DOHH2 (cell line): Measurements from ENCODE around the gene BCL2.
A peak's percentile ranks its signal among the peaks of the same experiment; 100 is the strongest.

ENCODE experiments used
- H3F3A ChIP-seq: fragments of 200-600 bp; sonication (generic), shearing (Covaris generic); 2 replicates; pipeline ENCODE4 v1.6.0; 2016; ENCODE audit warnings: antibody characterized with exemption, mild to moderate bottlenecking; ENCODE audit not compliant: control insufficient read depth, insufficient read depth
- H3K27ac ChIP-seq: fragments of 200-600 bp; sonication (generic); 2 replicates; pipeline ENCODE4 v1.5.1; 2014; ENCODE audit warnings: low read depth, mild to moderate bottlenecking, low read length, moderate library complexity
- H3K27me3 ChIP-seq: fragments of 200-600 bp; sonication (generic); 2 replicates; pipeline ENCODE4 v1.6.1; 2014; ENCODE audit warnings: mild to moderate bottlenecking, low read length, mixed read lengths; ENCODE audit not compliant: control insufficient read depth
- H3K36me3 ChIP-seq: fragments of 200-600 bp; sonication (generic); 2 replicates; pipeline ENCODE4 v1.6.1; 2014; ENCODE audit warnings: mild to moderate bottlenecking, low read length, moderate library complexity, mixed read lengths; ENCODE audit not compliant: control insufficient read depth
- H3K4me1 ChIP-seq: fragments of 200-600 bp; sonication (generic); 2 replicates; pipeline ENCODE4 v1.6.1; 2014; ENCODE audit warnings: mild to moderate bottlenecking, low read length, mixed read lengths; ENCODE audit not compliant: control insufficient read depth
- H3K4me2 ChIP-seq: fragments of 200-600 bp; sonication (generic); 2 replicates; pipeline ENCODE4 v1.6.0; 2014; ENCODE audit warnings: mild to moderate bottlenecking, low read length, moderate library complexity
- H3K4me3 ChIP-seq: fragments of 200-600 bp; sonication (generic); 2 replicates; pipeline ENCODE4 v1.5.1; 2014; ENCODE audit warnings: mild to moderate bottlenecking, low read length, mixed read lengths
- H3K79me2 ChIP-seq: fragments of 200-600 bp; sonication (generic); 2 replicates; pipeline ENCODE4 v1.6.1; 2014; ENCODE audit warnings: mild to moderate bottlenecking, low read length, mixed read lengths; ENCODE audit not compliant: control insufficient read depth
- H3K9me2 ChIP-seq: fragments of 200-600 bp; sonication (generic); replicated peaks from 2 replicates; pipeline ENCODE4 v1.6.1; 2014; ENCODE audit warnings: mild to moderate bottlenecking, low read length, mixed read lengths; ENCODE audit not compliant: control insufficient read depth
- H3K9me3 ChIP-seq: fragments of 200-600 bp; sonication (generic); 2 replicates; pipeline ENCODE4 v1.6.1; 2014; ENCODE audit warnings: antibody characterized with exemption, low read length, mixed read lengths; ENCODE audit not compliant: control insufficient read depth, insufficient read depth
- H4K20me1 ChIP-seq: fragments of 200-600 bp; sonication (generic); 2 replicates; pipeline ENCODE4 v1.6.0; 2014; ENCODE audit warnings: low read depth, mild to moderate bottlenecking, antibody characterized with exemption, low read length, moderate library complexity; ENCODE audit not compliant: control insufficient read depth, insufficient read depth
- EZH2phosphoT487 ChIP-seq: fragments of 200-600 bp; sonication (generic); IDR thresholded peaks from 2 replicates; pipeline ENCODE4 v1.6.1; 2017; ENCODE audit warnings: borderline replicate concordance, mild to moderate bottlenecking, antibody characterized with exemption, low read length, moderate library complexity, mixed read lengths
- TF ChIP-seq, protein P1 (sequence below): fragments of 200-600 bp; sonication (generic); IDR thresholded peaks from one replicate; pipeline ENCODE4 v1.5.1; 2014; ENCODE audit warnings: antibody characterized with exemption, mild to moderate bottlenecking, low read depth, low read length; ENCODE audit not compliant: poor library complexity, severe bottlenecking

BCL2 gene

DNA sequence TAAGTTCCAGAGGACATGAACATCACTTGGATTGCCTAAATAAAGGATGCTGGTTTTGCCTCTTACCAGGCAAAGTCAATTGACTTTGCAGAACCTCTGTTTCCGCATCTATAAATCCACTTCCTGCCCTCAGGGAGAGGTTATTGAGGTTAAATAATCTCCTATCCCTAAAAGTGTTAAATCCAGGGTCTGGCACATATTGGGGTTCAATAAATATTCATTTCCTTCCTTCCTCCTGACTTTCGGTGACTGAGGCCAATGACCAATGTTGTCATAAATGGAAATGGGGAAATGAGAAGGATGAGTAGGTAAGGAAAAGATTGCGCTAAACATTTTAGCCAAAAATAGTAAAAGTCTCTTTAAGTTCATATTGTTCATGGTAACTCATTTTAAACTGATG lies 16.0 kb downstream of the BCL2 start:
- Histone ChIP-seq H3K9me3 (no peaks in the 10 kb centered on the region), H3F3A (peaks cover 8% of the 10 kb centered on the region), H3K9me2 (no peaks in the 10 kb centered on the region), H3K27ac (peak overlapping the region; percentile 13; the same call in 1 of the 2 replicates), H3K27me3 (no peaks in the 10 kb centered on the region), H3K4me2 (0 out of 2 replicates have a peak overlapping the region, but pooled peaks have one; percentile 13), H3K79me2 (peaks cover 100% of the 10 kb centered on the region), H3K4me1 (peaks cover 90% of the 10 kb centered on the region), H3K36me3 (peaks cover 92% of the 10 kb centered on the region), H4K20me1 (peaks cover 35% of the 10 kb centered on the region), H3K4me3 (no peak overlapping the region)
- TF ChIP-seq, protein P1, sequence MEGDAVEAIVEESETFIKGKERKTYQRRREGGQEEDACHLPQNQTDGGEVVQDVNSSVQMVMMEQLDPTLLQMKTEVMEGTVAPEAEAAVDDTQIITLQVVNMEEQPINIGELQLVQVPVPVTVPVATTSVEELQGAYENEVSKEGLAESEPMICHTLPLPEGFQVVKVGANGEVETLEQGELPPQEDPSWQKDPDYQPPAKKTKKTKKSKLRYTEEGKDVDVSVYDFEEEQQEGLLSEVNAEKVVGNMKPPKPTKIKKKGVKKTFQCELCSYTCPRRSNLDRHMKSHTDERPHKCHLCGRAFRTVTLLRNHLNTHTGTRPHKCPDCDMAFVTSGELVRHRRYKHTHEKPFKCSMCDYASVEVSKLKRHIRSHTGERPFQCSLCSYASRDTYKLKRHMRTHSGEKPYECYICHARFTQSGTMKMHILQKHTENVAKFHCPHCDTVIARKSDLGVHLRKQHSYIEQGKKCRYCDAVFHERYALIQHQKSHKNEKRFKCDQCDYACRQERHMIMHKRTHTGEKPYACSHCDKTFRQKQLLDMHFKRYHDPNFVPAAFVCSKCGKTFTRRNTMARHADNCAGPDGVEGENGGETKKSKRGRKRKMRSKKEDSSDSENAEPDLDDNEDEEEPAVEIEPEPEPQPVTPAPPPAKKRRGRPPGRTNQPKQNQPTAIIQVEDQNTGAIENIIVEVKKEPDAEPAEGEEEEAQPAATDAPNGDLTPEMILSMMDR: no peak

DNA sequence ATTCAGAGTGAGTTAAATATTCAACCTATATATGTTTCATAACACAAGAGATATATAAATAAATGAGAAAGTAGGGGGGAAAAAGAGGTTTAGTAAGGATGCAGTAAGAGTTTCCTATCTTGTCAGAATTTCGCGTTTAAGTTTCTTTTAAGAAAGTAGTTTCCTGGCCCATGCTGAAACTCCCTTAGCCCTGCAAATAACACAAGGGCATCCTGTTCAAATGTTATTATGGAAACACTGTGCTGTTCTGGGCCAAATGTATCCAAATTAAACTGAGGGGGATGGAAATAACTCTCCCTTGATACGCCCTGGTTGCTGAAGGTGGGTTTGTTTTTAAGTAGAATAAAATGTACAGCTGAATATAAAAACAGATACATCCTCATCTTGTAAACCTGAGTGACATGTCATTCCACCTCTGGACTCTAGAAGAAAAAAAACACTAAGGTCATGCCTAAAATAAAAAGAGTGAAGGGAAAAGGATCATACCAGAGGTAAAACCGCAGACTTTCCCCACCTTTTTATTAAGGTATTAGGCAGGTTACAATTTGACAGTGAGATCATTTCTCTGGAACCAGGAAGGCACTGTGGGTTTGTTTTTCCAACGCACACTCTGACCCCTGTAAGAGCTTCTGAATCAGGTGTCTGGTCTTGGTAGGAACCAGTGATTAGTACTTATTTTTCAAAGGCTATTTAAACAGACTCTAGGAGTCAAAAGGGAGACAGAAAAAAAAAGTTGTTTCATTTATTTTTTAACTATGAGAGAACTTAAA lies 16.7 kb downstream of the BCL2 start:
- Histone ChIP-seq H3K4me2 (no peak overlapping the region), H3K9me3 (no peaks in the 10 kb centered on the region), H3K9me2 (no peaks in the 10 kb centered on the region), H3K36me3 (peaks cover 92% of the 10 kb centered on the region), H4K20me1 (peaks cover 30% of the 10 kb centered on the region), H3K27ac (no peak overlapping the region), H3K79me2 (peaks cover 100% of the 10 kb centered on the region), H3F3A (peaks cover 6% of the 10 kb centered on the region; the same call in 1 of the 2 replicates), H3K4me3 (no peak overlapping the region), H3K27me3 (no peaks in the 10 kb centered on the region), H3K4me1 (peaks cover 88% of the 10 kb centered on the region)
- TF ChIP-seq EZH2phosphoT487: no peak
- TF ChIP-seq, protein P1: no peak

DNA sequence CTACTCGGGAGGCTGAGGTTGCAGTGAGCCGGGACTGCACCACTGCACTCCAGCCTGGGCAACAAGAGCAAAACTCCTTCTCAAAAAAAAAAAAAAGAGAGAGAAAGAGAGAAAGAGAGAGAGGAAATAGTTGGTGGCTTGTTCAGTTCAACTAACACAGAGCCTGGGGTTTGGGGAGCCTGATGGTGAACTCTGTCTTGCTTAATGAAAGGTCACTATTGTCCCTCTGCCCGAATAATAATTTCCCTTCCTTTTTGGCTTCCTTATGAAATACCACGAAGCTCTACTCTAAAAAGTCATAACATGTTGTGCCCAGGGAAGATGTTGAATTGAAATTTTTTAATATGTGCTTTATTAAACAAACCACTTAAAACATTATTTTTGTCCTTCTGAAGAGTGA lies 17.3 kb downstream of the BCL2 start:
- Histone ChIP-seq H3K9me2 (no peaks in the 10 kb centered on the region), H3F3A (peaks cover 7% of the 10 kb centered on the region; the same call in 1 of the 2 replicates), H3K79me2 (peaks cover 100% of the 10 kb centered on the region), H4K20me1 (peaks cover 24% of the 10 kb centered on the region), H3K4me3 (no peak overlapping the region), H3K4me1 (peaks cover 88% of the 10 kb centered on the region), H3K36me3 (peaks cover 92% of the 10 kb centered on the region), H3K27me3 (no peaks in the 10 kb centered on the region), H3K27ac (no peak overlapping the region), H3K4me2 (no peak overlapping the region), H3K9me3 (no peaks in the 10 kb centered on the region)
- TF ChIP-seq EZH2phosphoT487: no peak
- TF ChIP-seq, protein P1: no peak
